ENCODE measurements around the gene TMEM131L. TPM values are rescaled to one million over a fixed set of nuclear protein-coding genes. Genes with fewer than 3 reads are reported as not detected.

Gene TMEM131L
- polyA plus RNA-seq, 1 experiment = 6.0 TPM

- no peaks in the 10 kb centered on the region for H3K36me3 ChIP-seq (ENCODE audit: control insufficient read depth, insufficient read depth, low read length)
- no peaks in the 10 kb centered on the region for H3K27me3 ChIP-seq (ENCODE audit: control insufficient read depth, insufficient read depth, low read length)
- DNase-seq (ENCODE audit: low read depth) = no peak
- ChIA-PET CTCF (interaction anchor here (0.6 kb wide), 1 partner anchor 20 kb away, joined by 4 read pairs; no protein-coding TSS in a partner anchor), POLR2A (no interaction called here)
- no peak for TF ChIP-seq CTCF (IDR thresholded peaks at IDR 0.05; ENCODE audit: insufficient read depth, low read depth, low read length)
- H3K4me3 ChIP-seq (ENCODE audit: low read depth, low read length) = no peak overlapping the region
Observed at GRCh38 chr4:153518637-153519389, 52.7 kb downstream of the TMEM131L start.

- H3K4me3 ChIP-seq (ENCODE audit: low read depth, low read length) = no peak overlapping the region
- DNase-seq (ENCODE audit: low read depth) = no peak
- no peak for TF ChIP-seq CTCF (IDR thresholded peaks at IDR 0.05; ENCODE audit: insufficient read depth, low read depth, low read length)
- ChIA-PET CTCF (no interaction called here), POLR2A (no interaction called here)
- no peaks in the 10 kb centered on the region for H3K36me3 ChIP-seq (ENCODE audit: control insufficient read depth, insufficient read depth, low read length)
- H3K27me3 ChIP-seq (ENCODE audit: control insufficient read depth, insufficient read depth, low read length) = no peaks in the 10 kb centered on the region
Observed at GRCh38 chr4:153519687-153520086, 53.5 kb downstream of the TMEM131L start.

- no peak for TF ChIP-seq CTCF (IDR thresholded peaks at IDR 0.05; ENCODE audit: insufficient read depth, low read depth, low read length)
- H3K27me3 ChIP-seq (ENCODE audit: control insufficient read depth, insufficient read depth, low read length) = no peaks in the 10 kb centered on the region
- DNase-seq (ENCODE audit: low read depth) = no peak
- no peak overlapping the region for H3K4me3 ChIP-seq (ENCODE audit: low read depth, low read length)
- H3K36me3 ChIP-seq (ENCODE audit: control insufficient read depth, insufficient read depth, low read length) = no peaks in the 10 kb centered on the region
- ChIA-PET CTCF (no interaction called here), POLR2A (no interaction called here)
Observed at GRCh38 chr4:153520227-153520626, 54.1 kb downstream of the TMEM131L start.

GRCh38 chr4:153520801-153521329, 54.7 kb downstream of the TMEM131L start:
- H3K4me3 ChIP-seq (ENCODE audit: low read depth, low read length) = no peak overlapping the region
- ChIA-PET POLR2A (no interaction called here), CTCF (no interaction called here)

GRCh38 chr4:153521478-153521877, 55.3 kb downstream of the TMEM131L start:
- H3K4me3 ChIP-seq (ENCODE audit: low read depth, low read length) = no peak overlapping the region
- CTCF ChIA-PET = no interaction called here
- no peaks in the 10 kb centered on the region for H3K36me3 ChIP-seq (ENCODE audit: control insufficient read depth, insufficient read depth, low read length)
- no peak for DNase-seq (ENCODE audit: low read depth)
- POLR2A ChIA-PET = no interaction called here
- TF ChIP-seq CTCF (IDR thresholded peaks at IDR 0.05; ENCODE audit: insufficient read depth, low read depth, low read length) = no peak
- no peaks in the 10 kb centered on the region for H3K27me3 ChIP-seq (ENCODE audit: control insufficient read depth, insufficient read depth, low read length)

More at GRCh38 chr4:153520801-153521329, 54.7 kb downstream of the TMEM131L start:
- H3K27me3 ChIP-seq (ENCODE audit: control insufficient read depth, insufficient read depth, low read length) = no peaks in the 10 kb centered on the region
- no peak for DNase-seq (ENCODE audit: low read depth)
- TF ChIP-seq CTCF (IDR thresholded peaks at IDR 0.05; ENCODE audit: insufficient read depth, low read depth, low read length) = no peak
- no peaks in the 10 kb centered on the region for H3K36me3 ChIP-seq (ENCODE audit: control insufficient read depth, insufficient read depth, low read length)
